GM21390 (cell line): ENCODE data around the gene UBE2G2.

ENCODE experiments used
- ATAC-seq: cut with Tn5 transposase; IDR thresholded peaks from one replicate; pipeline ENCODE4 v1.9.1; 2021; ENCODE audit not compliant: unreplicated experiment

UBE2G2 gene

DNA sequence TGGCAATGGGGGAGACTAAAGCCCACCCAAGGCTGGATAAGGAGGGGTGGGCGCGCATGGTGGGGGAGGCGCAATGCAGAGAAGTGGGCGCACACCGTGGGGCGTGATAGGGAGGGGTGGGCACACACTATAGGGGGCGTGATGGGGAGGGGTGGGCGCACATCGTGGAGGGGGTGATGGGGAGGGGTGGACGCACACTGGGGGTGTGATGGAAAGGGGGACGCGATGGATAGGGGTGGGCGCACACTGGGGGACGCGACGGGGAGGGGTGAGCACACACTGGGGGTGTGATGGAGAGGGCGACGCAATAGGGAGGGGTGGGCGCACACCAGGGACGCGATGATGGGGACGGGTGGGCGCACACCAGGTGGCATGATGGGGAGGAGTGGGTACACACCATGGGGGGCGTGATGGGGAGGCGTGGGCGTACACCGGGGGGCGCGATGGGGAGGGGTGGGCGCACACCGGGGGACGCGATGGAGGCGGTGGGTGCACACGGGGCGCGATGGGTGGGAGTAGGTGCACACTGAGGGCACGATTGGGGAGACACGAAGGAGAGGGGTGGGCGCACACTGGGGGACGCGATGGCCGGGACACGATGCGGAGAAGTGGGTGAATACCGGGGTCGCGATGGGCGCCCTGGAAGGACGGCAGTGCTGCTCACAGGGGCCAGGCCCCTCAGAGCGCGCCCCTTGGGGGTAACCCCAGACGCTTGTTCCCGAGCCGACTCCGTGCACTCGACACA, 15.3 kb upstream of the UBE2G2 start:
- ATAC-seq: no peak

DNA sequence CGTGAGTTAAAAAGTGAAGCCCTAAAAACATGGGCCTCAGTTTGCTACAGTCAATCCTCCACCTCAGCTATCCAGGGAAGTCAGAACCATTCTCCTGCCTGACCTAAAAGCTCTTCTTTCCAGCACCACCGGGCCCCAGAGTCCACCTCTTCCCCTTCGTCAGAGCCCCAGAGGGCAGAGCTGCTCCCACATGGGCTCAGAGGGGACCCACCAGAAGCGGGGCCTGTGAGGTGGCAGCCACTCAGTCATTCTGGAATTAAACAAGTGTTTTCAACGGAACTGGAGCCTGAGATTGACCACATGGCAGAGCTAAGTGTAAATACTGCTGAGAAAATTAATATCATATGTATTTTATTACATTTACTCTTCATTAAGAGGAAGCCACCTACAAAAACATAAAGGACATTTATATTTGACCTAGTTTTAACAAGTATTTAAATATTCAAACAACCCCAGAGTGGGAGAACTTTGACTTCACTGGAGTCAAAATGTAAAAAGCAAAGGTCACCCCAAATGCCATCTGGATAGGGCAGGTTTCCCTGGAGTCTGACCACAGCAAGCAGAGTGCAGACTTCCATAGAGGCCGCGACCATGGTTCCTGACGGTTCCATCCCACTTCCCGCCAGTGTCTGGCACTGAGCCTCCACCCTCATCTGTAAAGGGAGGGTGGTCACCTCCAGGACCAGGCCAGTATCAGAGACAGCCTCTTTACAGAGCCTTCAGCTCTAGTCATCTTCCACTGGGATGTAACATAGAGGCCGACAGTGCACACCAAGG, 14.4 kb upstream of the UBE2G2 start:
- ATAC-seq: no peak

DNA sequence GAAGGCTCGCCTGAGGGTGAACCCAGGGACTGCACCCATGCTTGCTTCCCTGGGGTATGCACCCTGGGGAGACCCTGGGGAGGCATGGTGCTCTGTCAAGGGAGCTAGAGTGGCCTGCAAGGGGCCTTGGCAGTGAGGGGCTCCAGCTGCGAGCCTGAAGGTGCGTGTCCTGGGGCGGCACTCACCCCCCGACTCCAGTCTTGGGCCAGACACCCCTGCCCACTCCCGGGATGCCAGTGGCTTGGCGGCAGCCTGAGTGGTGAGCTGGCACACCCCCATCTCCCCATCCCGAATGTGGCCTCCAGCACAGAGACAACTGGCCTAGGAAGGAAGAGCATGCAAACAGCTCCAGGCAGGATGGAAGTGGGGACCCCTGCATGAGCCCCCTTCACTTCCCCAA, 13.6 kb upstream of the UBE2G2 start:
- no peak for ATAC-seq

DNA sequence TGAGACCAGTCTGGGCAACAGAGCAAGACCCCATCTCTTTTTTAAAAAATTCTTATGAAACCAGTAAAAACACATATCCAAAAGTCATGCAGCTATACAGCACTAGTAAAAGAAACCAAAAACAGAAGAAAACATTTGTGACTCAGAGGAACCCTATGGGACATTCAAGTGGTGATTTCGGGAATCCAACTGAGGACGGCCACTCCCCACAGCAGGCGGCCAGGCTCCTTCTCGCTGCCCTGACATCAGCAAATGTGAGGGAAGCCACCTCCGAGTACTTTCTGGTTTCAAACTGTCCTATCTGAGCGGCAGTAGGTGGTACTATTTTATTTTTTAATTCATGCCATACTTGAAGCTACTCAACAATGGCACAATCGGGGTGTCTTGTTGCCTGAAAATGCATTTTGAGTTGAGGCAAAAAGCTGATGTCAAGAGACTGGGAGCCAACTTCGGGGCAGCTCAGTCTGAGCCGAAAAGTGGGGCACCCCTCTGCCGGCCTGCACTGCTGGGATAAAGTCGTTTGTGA, 12.9 kb upstream of the UBE2G2 start:
- ATAC-seq: no peak

DNA sequence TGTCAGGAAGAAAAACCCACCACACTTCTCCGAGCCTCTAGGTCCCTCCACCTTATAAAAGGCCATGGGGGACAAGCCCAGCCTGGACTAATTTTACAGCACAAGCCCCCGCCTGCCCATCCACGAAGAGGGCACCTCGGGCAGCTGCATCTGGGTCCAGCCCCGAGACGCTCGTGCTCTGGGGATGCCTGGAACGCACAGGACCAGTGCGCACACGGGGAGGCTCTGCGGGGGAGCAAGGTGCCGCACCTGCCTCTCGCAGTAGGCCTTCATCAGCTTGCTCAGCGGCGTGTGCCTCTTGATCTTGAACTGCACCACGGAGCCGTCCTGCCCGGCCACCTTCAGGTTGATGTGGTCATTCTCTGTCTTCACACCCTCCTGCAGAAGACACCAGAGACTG, 12.1 kb upstream of the UBE2G2 start:
- ATAC-seq: no peak

DNA sequence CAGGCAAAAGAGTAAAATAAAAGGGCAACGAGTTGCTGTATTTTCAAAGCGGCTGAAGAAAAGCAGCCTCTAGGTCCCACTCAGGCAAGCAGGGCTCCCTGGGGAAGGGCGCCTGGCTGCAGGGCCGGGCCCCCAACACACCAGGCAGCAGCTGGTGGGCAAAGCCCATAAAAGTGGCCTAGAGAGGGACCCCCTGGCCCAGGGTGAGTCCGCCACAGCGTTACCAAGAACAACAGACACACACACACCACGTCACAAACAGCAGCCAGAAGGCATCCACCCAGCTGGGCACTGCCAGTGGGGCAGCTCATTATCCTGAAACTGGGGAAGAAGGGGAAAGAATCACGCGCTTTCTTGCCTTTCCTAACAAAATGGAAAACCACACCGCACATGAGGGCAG, 11.5 kb upstream of the UBE2G2 start:
- no peak for ATAC-seq

DNA sequence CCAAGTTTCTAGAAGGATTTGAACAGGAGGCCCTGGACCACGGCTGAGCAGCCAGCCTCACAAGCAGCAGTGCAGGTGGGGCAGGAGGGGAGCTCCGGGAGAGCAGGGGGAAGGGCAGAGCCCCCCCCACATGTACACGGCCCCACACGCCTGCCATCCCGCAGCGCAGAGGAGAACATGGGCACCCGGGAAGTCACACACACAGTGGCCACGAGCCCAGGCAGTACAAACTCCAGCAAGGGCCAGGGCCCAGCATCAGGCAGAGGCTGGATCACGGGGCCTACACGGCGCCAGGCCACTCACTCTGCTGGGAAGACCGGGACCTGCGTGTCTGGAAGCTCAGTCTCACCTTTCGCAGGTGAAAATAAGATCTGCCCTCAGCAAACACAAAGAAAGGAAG, 11.0 kb upstream of the UBE2G2 start:
- no peak for ATAC-seq

DNA sequence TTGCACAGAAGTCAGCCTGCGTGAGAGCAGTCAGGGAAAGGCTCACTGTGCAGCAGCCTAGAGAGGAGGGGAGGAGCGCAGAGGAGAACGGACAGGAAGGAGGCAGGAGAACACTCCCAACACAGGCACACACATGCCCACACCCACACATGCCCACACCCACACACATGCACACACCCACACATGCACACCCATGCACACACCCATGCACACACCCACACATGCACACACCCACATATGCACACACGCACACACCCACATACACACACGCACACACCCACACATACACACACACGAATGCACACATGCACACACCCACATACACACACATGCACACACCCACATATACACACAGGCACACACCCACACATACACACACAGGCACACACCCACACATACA, 9.2 kb upstream of the UBE2G2 start:
- no peak for ATAC-seq

DNA sequence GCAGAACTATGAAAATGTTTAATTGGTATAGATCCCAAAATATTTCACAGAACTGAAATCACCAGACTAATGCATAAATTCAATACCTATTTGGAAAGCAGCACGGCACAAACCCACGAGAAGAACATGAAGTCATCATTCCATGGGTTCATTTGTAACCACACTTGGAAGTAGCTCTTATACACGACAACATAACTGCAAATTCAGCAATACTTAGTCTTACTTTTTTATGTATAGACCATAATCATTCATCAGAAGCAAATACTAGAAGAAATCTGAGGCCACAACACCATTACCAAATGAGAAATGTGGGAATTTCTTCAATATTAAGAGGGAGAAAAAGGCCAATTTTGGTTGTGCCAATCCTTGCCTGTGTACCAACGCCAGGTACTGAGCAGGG, 4.2 kb upstream of the UBE2G2 start:
- ATAC-seq: no peak

DNA sequence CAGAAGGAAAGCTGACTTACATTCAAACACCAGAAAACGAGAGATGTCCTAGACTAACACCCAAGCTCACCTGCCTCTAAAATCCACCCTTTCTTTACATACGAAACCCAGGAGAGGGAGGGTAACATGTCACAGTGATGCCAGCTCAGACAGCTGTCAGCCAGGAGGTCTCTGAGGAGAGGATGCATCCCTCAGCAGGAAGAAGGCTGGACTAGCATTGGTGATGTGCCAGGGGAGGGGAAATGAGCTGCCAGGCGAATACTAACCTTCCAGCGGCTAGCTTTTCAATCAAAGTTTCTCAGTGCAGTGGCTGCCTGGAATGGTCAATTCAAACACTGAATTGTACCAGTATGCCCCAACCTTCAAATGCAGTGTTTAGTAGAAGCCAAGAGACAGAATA, 3.6 kb upstream of the UBE2G2 start:
- no peak for ATAC-seq

DNA sequence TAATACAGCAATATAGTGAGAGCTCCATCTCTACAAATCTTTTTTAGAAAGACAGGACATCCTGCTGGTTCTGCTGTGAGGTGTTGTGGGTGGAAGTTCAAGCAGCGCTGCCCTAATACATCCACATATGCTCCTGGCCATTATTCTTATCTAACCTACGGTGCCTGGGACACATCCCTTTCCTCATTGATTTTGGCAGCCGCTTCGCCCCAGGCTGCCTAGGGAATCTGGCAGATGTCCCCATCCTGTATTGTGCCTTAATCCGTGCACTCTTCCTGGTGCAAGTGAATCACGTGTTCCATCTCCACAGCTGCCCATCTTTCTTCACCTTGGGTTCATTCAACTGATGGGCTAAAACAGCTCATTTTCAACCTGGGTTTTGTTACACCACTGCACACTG, 3.1 kb upstream of the UBE2G2 start:
- no peak for ATAC-seq

DNA sequence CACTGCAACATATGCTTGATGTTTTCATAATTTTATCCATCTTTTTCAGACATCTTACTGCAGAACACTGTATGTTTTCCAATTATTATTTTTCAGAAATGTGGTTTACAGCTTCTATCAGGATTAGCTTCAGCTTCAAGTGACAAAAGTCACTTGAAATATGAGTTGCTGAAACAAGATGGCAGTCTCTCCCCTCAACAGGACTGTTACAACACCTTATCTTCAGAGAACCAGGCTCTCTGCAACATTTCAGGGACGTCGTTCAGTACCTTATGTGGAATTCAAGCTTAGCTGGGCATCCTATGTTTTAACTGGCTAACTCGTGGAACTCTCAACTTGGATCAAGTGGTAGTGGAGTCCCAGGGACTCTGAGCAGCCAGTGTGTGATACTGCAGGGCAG, 2.0 kb upstream of the UBE2G2 start:
- ATAC-seq: no peak

DNA sequence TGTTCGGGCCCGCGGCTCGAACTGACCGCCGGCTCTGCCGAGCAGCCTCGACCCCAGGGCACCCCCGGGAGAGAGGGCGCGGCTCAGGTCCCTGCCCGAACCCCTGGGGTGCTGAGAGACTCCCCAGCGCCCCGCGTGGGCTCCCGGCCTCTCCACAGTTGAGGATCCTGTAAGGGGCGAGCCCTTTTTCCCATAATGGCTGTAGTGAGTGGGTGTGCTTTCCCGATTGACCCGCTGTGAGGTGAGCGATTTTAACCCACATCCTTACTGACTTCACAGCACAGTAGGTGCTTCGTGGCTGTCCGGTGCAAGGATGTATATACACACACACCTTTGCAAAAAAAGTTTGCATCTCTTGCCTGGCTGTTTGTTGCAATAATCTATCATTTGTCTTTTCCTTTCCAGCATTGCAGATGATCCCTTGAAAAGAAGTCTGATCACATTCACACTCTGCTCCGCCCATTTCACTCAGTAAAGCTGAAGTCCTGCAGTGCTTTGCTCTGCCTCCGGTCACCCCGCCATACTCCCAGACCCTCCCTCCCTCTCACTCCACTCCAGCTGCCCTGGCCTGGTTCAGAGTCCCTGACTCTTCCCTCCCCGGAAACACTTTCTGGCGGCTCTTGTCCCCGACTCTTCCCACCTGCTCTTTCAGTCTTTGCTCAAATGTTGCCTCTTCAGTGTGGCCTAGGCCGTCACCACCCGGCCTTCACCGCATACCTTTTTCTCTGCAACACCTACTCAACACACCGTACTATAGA, 955 bp upstream of the UBE2G2 start:
- no peak for ATAC-seq

DNA sequence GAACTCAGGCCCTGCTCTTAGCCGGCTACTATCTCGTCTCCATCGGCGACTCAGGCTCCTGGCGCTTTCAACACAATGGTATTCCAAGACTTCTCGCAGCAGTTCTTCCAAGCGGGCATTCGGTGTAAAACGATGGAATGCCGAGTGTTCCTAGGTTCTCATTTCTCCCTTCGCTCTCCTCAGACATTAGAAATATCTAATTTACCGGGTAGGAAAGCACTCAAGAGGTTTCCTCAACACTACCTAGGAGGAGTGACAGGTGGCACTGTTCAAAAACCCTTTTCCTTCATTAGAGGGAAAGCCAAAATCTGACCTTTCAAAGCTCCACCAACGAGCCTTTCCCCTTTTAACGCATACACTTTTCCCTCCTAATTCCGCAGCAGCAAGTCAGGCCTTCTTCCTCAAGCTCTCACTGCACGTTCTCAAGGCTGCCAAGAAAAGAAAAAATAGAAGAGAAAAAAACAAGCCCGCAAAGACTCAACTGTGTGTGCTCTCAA, 601 bp downstream of the UBE2G2 start:
- peak; percentile 34 for ATAC-seq

DNA sequence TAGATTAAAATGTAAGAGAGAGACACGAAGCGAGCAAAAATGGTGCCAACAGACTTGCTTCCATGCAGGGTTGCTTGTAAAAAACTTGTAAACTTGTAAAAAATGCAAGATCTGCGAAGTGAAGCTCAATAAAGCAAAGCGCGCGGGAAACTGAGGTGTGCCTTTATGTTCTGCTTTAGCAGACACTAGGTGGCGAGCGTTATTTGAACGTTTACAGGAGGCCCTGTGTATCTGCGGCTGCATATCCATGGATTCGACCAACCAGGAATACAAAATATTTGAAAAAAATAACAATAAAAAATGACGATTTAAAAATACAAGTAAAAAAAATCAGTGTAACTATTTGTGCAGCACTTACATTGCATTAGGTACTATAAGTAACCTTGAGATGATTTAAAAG, 1.5 kb downstream of the UBE2G2 start:
- no peak for ATAC-seq

DNA sequence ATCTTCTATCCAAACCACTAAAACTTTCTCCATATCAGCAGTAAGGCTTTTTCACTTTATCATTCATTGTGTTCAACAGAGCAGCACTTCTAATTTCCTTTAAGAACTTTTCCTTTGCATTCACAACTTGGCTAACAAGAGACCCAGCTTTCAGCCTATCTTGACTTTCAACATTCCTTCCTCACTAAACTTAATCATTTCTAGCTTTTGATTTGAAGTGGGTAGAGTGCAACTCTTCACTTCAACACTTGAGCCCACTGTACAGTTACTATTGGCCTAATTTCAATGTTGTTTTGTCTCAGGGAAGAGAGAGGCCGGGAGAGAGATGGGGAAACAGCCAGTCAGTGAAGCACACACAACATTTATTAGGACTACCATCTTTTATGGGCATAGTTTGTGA, 2.0 kb downstream of the UBE2G2 start:
- no peak for ATAC-seq

DNA sequence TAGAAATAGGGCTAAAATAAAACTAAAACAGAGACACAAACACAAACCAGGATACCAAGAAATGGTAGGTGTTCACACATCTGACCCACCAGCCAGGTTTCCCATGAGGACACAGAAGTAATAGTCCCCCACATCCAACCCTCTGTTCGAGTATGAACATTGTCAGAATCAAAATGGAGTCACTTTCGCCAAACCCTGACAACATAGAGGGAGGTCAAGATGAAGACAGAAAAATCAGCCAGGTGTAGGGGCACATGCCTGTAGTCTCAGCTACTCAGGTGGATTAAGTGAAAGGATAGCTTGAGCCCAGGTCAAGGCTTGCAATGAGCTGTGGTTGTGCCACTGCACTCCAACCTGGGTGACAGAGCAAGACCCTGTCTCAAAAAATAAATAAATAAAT, 3.8 kb downstream of the UBE2G2 start:
- ATAC-seq: no peak

DNA sequence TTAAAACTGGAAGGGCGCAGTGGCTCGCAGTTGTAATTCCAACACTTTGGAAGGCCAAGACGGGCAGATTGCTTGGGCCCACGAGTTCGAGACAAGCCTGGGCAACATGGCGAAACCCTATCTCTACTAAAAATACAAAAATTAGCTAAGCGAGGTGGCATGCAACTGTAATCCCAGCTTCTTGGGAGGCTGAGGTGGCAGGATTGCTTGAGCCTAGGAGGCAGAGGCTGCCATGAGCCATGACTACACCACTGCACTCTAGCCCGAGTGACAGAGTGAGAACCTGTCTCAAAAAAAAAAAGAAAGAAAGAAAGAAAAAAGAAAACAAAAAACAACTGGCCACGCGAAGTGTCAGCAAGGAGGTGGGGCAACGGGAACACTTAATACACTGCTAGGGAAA, 6.3 kb downstream of the UBE2G2 start:
- ATAC-seq: no peak

DNA sequence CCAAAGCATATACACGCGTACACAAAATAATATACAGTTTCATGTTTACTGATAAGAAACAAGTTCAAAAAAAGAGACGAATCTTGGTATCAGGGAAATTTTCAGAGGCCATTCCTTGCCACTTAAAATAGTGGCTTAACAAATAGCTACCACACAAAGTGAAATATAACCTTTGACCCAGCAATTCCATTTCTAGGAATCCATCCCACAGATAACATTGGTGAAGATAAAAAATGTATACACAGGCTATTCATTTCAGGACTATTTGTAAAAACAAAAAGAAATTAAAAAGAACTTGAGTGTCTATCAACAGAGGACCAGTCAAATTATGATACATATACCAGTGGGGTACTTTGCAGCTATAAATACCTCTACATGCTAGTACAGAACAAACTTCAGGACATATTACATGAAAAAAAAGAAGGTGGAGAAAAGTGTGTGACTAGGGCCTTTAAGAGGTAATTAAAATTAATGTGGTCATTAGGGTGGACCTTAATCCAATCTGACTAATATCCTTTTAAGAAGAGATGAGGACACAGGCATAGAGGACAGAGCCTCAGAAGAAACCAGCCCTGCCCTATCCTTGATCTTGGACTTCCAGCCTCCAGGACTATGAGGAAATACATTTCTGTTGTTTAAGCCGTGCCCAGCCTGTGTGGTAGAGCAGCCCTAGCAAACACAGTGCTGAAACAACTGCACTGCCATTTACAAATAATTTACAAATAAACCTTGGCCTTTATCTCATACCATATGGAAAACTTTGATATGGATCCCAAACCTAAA, 7.8 kb downstream of the UBE2G2 start:
- ATAC-seq: no peak

DNA sequence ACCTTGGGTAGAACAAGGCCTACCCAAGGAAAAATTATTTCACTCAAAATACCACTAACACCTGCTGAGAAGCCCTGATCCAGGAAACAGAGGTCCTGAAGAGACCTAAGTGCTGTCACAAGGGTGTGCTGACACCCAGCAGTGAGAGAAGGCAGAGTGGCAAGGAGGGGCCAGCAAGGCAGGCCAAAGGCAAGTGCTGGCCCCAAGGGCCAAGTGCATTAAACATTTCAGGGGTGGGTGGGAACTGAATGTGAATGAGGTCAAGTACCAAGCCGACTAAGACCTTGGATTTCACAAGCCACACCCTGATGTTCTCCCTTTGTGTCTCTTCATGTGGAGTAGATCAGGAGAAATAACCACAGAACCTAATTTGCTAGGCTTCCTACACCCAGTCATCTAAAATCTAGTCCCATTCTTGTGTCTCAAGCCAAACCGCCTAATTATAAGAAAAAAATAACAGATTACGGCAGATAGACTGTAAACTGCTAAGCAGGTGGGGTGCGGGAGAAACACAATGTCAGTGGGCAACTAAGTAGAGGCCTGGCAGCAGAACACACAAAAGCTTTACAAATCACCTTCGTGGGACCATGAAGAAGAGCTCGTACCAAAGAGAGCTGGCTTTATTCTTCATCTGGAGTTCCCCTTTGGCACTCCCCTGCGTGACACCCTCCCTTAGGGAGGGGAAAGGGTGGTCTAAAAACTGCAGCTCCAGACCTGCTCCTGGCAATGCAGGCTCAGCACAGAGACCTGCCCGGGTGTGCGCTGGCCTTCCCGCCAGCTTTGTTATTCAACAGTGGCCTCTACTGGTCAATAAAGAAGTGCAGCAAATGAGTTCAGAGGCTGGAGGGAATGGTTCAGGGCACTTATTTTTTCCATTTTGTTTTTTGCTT, 8.7 kb downstream of the UBE2G2 start:
- ATAC-seq: no peak
